ENCODE results near the gene KIFC1. TPM values are rescaled to one million over a fixed set of nuclear protein-coding genes. Genes with fewer than 3 reads are reported as not detected.

The KIFC1 gene
- total and polyA plus RNA-seq, 2 experiments from 2014 or later, result 4.0 to 14.4 TPM

- no peaks in the 10 kb centered on the region for H3F3A ChIP-seq (ENCODE audit: insufficient read depth)
- no peaks in the 10 kb centered on the region for H4K20me1 ChIP-seq (ENCODE audit: insufficient read depth)
- DNase-seq, result no peak
- no peak overlapping the region for H3K27ac ChIP-seq
- TF ChIP-seq EZH2phosphoT487 (IDR thresholded peaks at IDR 0.05; ENCODE audit: insufficient read depth, low read depth), result no peak
- TF ChIP-seq EZH2 (IDR thresholded peaks at IDR 0.05; ENCODE audit: insufficient read depth, poor library complexity, severe bottlenecking), result no peak
- no peaks in the 10 kb centered on the region for H3K4me1 ChIP-seq (ENCODE audit: insufficient read depth)
- no peak overlapping the region for H3K4me2 ChIP-seq (ENCODE audit: unreplicated experiment)
- no peaks in the 10 kb centered on the region for H3K9me3 ChIP-seq (ENCODE audit: low read depth)
- no peaks in the 10 kb centered on the region for H3K27me3 ChIP-seq (replicated peaks; ENCODE audit: insufficient read depth)
- H3K9ac ChIP-seq, result no peak overlapping the region
- in situ Hi-C loops (cut with MboI), result no loop called here
- no peaks in the 10 kb centered on the region for H3K9me2 ChIP-seq (ENCODE audit: insufficient read depth)
- no peaks in the 10 kb centered on the region; the same call in 1 of the 2 replicates for H3K36me3 ChIP-seq (ENCODE audit: low read depth)
- 93 to 99% methylated on average over 4 to 18 of the region's 18 CpGs for WGBS, 2 experiments (ENCODE audit: low coverage in 1 of 2, low lambda C conversion rate in 2 of 2, missing lambda C conversion rate in 2 of 2)
- no peak overlapping the region for H2AFZ ChIP-seq
- H3K79me2 ChIP-seq (ENCODE audit: insufficient read depth), result no peaks in the 10 kb centered on the region
- no peak overlapping the region for H3K4me3 ChIP-seq
These were observed 52.2 kb downstream of the KIFC1 start for GRCh38 chr6:33443619-33444504.

GRCh38 chr6:33445119-33445603 is 53.5 kb downstream of the KIFC1 start:
- Histone ChIP-seq H3K27me3 (replicated peaks; ENCODE audit: insufficient read depth) (no peaks in the 10 kb centered on the region), H3K9me2 (ENCODE audit: insufficient read depth) (no peaks in the 10 kb centered on the region), H3K27ac (no peak overlapping the region), H3K9ac (no peak overlapping the region), H3K4me3 (no peak overlapping the region), H2AFZ (no peak overlapping the region), H3K9me3 (ENCODE audit: low read depth) (no peaks in the 10 kb centered on the region), H4K20me1 (ENCODE audit: insufficient read depth) (no peaks in the 10 kb centered on the region), H3F3A (ENCODE audit: insufficient read depth) (peaks cover 6% of the 10 kb centered on the region), H3K36me3 (ENCODE audit: low read depth) (no peaks in the 10 kb centered on the region), H3K4me2 (ENCODE audit: unreplicated experiment) (no peak overlapping the region), H3K4me1 (ENCODE audit: insufficient read depth) (no peaks in the 10 kb centered on the region), H3K79me2 (ENCODE audit: insufficient read depth) (no peaks in the 10 kb centered on the region)
- peak; percentile 18 for DNase-seq
- in situ Hi-C loops (cut with MboI), result no loop called here
- WGBS, 2 experiments (ENCODE audit: low coverage in 1 of 2, low lambda C conversion rate in 2 of 2, missing lambda C conversion rate in 2 of 2), result 77 to 87% methylated on average over 3 of the region's 3 CpGs
- TF ChIP-seq EZH2phosphoT487 (IDR thresholded peaks at IDR 0.05; ENCODE audit: insufficient read depth, low read depth) (no peak), EZH2 (IDR thresholded peaks at IDR 0.05; ENCODE audit: insufficient read depth, poor library complexity, severe bottlenecking) (no peak)

- no peak overlapping the region for H3K9ac ChIP-seq
- H3K9me3 ChIP-seq (ENCODE audit: low read depth), result no peaks in the 10 kb centered on the region
- H3K9me2 ChIP-seq (ENCODE audit: insufficient read depth), result no peaks in the 10 kb centered on the region
- no peaks in the 10 kb centered on the region for H3K4me1 ChIP-seq (ENCODE audit: insufficient read depth)
- no peak for TF ChIP-seq EZH2phosphoT487 (IDR thresholded peaks at IDR 0.05; ENCODE audit: insufficient read depth, low read depth)
- no peak for TF ChIP-seq EZH2 (IDR thresholded peaks at IDR 0.05; ENCODE audit: insufficient read depth, poor library complexity, severe bottlenecking)
- H3K79me2 ChIP-seq (ENCODE audit: insufficient read depth), result no peaks in the 10 kb centered on the region
- H3K27me3 ChIP-seq (replicated peaks; ENCODE audit: insufficient read depth), result no peaks in the 10 kb centered on the region
- peaks cover 15% of the 10 kb centered on the region for H3F3A ChIP-seq (ENCODE audit: insufficient read depth)
- H2AFZ ChIP-seq, result no peak overlapping the region
- 94% methylated on average over 10 of the region's 10 CpGs for WGBS, 2 experiments (ENCODE audit: low coverage in 1 of 2, low lambda C conversion rate in 2 of 2, missing lambda C conversion rate in 2 of 2)
- DNase-seq, result no peak
- in situ Hi-C loops (cut with MboI), result no loop called here
- H3K36me3 ChIP-seq (ENCODE audit: low read depth), result no peaks in the 10 kb centered on the region
- no peak overlapping the region for H3K4me2 ChIP-seq (ENCODE audit: unreplicated experiment)
- no peak overlapping the region for H3K4me3 ChIP-seq
- no peaks in the 10 kb centered on the region for H4K20me1 ChIP-seq (ENCODE audit: insufficient read depth)
- H3K27ac ChIP-seq, result no peak overlapping the region
These were observed 54.7 kb downstream of the KIFC1 start for GRCh38 chr6:33446356-33446755.

GRCh38 chr6:33450434-33450833 is 58.8 kb downstream of the KIFC1 start:
- DNase-seq, result no peak
- Histone ChIP-seq H3K4me3 (no peak overlapping the region), H3K4me2 (ENCODE audit: unreplicated experiment) (no peak overlapping the region), H3K27ac (no peak overlapping the region), H3F3A (ENCODE audit: insufficient read depth) (peaks cover 15% of the 10 kb centered on the region), H3K9me2 (ENCODE audit: insufficient read depth) (no peaks in the 10 kb centered on the region), H3K9me3 (ENCODE audit: low read depth) (no peaks in the 10 kb centered on the region), H2AFZ (no peak overlapping the region), H3K4me1 (ENCODE audit: insufficient read depth) (peaks cover 4% of the 10 kb centered on the region; the same call in 1 of the 2 replicates), H3K36me3 (ENCODE audit: low read depth) (no peaks in the 10 kb centered on the region), H3K27me3 (replicated peaks; ENCODE audit: insufficient read depth) (no peaks in the 10 kb centered on the region), H3K79me2 (ENCODE audit: insufficient read depth) (peaks cover 15% of the 10 kb centered on the region), H4K20me1 (ENCODE audit: insufficient read depth) (no peaks in the 10 kb centered on the region), H3K9ac (no peak overlapping the region)
- 66 to 81% methylated on average over 3 of the region's 3 CpGs for WGBS, 2 experiments (ENCODE audit: low coverage in 1 of 2, low lambda C conversion rate in 2 of 2, missing lambda C conversion rate in 2 of 2)
- no peak for TF ChIP-seq EZH2phosphoT487 (IDR thresholded peaks at IDR 0.05; ENCODE audit: insufficient read depth, low read depth)
- in situ Hi-C loops (cut with MboI), result no loop called here
